Measurements from ENCODE around the gene ARV1.

The ARV1 gene

GRCh38 chr1:230939806-230940489, 38.9 kb upstream of the ARV1 start:
- H3K4me3 ChIP-seq (ENCODE audit: low read depth, low read length): no peak overlapping the region
- no peak for TF ChIP-seq CTCF (IDR thresholded peaks at IDR 0.05; ENCODE audit: low read depth, low read length)
- DNase-seq (ENCODE audit: low read depth, low spot score): no peak
- in situ Hi-C loops (cut with HindIII; ENCODE audit: low sequenced_read_pairs): no loop called here

DNA sequence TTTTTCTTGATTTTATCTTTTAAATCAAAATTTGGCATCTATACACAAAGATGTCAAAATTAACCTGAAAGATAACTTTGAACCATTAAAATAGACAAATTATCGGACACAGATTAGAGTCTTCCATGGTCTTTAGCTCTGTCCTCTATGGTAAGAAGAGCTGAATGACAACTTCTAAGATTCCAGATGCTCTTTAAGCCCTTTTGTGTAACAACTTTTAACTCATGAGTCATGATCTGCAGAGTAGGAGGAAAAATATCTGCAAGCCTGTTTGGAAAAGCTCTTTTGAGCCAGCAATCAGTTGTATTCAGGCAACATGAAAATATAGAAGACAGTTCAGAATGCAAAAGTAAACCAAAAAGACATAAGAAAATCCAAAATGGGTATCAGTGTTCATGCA, 38.0 kb upstream of the ARV1 start:
- in situ Hi-C loops (cut with HindIII; ENCODE audit: low sequenced_read_pairs): no loop called here
- H3K4me3 ChIP-seq (ENCODE audit: low read depth, low read length): no peak overlapping the region
- TF ChIP-seq CTCF (IDR thresholded peaks at IDR 0.05; ENCODE audit: low read depth, low read length): no peak
- DNase-seq (ENCODE audit: low read depth, low spot score): peak; percentile 17

- H3K4me3 ChIP-seq (ENCODE audit: low read depth, low read length): no peak overlapping the region
- DNase-seq (ENCODE audit: low read depth, low spot score): no peak
- TF ChIP-seq CTCF (IDR thresholded peaks at IDR 0.05; ENCODE audit: low read depth, low read length): no peak
- in situ Hi-C loops (cut with HindIII; ENCODE audit: low sequenced_read_pairs): no loop called here
Observed at GRCh38 chr1:230943048-230943593, 35.8 kb upstream of the ARV1 start.

DNA sequence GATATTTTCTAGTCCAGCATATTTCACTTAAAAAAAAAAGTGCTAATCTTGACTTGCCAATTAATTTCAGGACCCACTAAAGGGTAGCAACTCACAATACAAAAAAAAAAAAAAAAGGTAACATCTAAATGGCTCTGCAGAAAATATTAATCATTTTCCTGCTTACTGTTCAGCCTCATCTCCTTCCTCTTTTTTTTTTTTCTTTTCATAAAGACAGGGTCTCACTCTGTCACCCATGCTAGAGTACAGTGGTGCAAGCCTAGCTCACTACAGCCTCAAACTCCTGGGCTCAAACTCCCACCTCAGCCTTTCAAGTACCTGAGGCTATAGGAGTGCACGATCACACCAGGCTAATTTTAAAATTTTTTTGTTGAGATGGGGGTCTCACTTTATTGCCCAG, 30.6 kb upstream of the ARV1 start:
- no peak for DNase-seq (ENCODE audit: low read depth, low spot score)
- H3K4me3 ChIP-seq (ENCODE audit: low read depth, low read length): no peak overlapping the region
- no peak for TF ChIP-seq CTCF (IDR thresholded peaks at IDR 0.05; ENCODE audit: low read depth, low read length)
- in situ Hi-C loops (cut with HindIII; ENCODE audit: low sequenced_read_pairs): no loop called here

DNA sequence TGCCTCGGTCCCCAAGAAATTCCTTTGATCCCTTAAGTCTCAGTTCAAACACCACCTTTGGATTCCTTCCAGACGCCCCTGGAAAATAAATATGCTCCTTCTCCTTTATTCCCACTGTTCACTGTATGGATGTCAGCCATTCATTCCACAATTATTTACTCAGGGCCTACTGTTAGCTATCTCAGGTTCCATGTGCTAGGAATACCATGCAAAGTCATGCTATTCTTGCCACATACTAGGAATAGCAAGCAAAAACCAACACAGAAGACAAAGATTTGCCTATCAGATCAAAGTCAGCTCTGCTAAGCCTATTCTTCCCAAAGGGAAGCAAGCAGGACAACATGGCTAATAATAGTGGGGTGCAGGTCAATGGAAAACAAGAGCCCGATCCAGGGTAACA, 30.0 kb upstream of the ARV1 start:
- TF ChIP-seq CTCF (IDR thresholded peaks at IDR 0.05; ENCODE audit: low read depth, low read length): no peak
- no peak for DNase-seq (ENCODE audit: low read depth, low spot score)
- no peak overlapping the region for H3K4me3 ChIP-seq (ENCODE audit: low read depth, low read length)
- in situ Hi-C loops (cut with HindIII; ENCODE audit: low sequenced_read_pairs): no loop called here

- in situ Hi-C loops (cut with HindIII; ENCODE audit: low sequenced_read_pairs): no loop called here
- no peak overlapping the region for H3K4me3 ChIP-seq (ENCODE audit: low read depth, low read length)
- TF ChIP-seq CTCF (IDR thresholded peaks at IDR 0.05; ENCODE audit: low read depth, low read length): no peak
- no peak for DNase-seq (ENCODE audit: low read depth, low spot score)
Observed at GRCh38 chr1:230950404-230950803, 28.5 kb upstream of the ARV1 start.
